Smooth muscle cell (in vitro differentiated cells): ENCODE data around the gene DCST1. TPM values are rescaled to one million over a fixed set of nuclear protein-coding genes. Genes with fewer than 3 reads are reported as not detected.

Experiments used
- DNase-seq: peaks from one replicate; lab custom pipeline; 2025; ENCODE audit not compliant: unreplicated experiment; lab: John Stamatoyannopoulos, UW
- H2AFZ ChIP-seq: fragments of 200-600 bp; sonication (generic); 2 replicates; pipeline ENCODE4 v1.6.0; 2016; ENCODE audit warnings: antibody characterized with exemption, low read depth, mild to moderate bottlenecking
- H3F3A ChIP-seq: fragments of 200-600 bp; sonication (generic); 2 replicates; pipeline ENCODE4 v1.6.0; 2017; ENCODE audit warnings: antibody characterized with exemption, low read depth
- H3K27ac ChIP-seq: fragments of 200-600 bp; sonication (generic); 2 replicates; pipeline ENCODE4 v1.5.1; 2016; ENCODE audit warnings: low read depth, mild to moderate bottlenecking
- H3K27me3 ChIP-seq: fragments of 200-600 bp; sonication (generic); 2 replicates; pipeline ENCODE4 v1.6.1; 2016; ENCODE audit warnings: low read depth, mild to moderate bottlenecking
- H3K36me3 ChIP-seq: fragments of 200-600 bp; sonication (generic); 2 replicates; pipeline ENCODE4 v1.5.1; 2016; ENCODE audit warnings: low read depth
- H3K4me1 ChIP-seq: fragments of 200-600 bp; sonication (generic); 2 replicates; pipeline ENCODE4 v1.5.1; 2016; ENCODE audit warnings: low read depth
- H3K4me2 ChIP-seq: fragments of 200-600 bp; sonication (generic); 2 replicates; pipeline ENCODE4 v1.6.0; 2016; ENCODE audit warnings: mild to moderate bottlenecking
- H3K4me3 ChIP-seq: fragments of 200-600 bp; sonication (generic); 2 replicates; pipeline ENCODE4 v1.5.1; 2016; ENCODE audit warnings: mild to moderate bottlenecking
- H3K79me2 ChIP-seq: fragments of 200-600 bp; sonication (generic); 2 replicates; pipeline ENCODE4 v1.6.0; 2016; ENCODE audit warnings: low read depth, mild to moderate bottlenecking
- H3K9ac ChIP-seq: fragments of 200-600 bp; sonication (generic); 2 replicates; pipeline ENCODE4 v1.6.0; 2016; ENCODE audit warnings: low read depth
- H3K9me3 ChIP-seq: fragments of 200-600 bp; sonication (generic); replicated peaks from 2 replicates; pipeline ENCODE4 v1.5.1; 2016; ENCODE audit warnings: low read depth
- H4K20me1 ChIP-seq: fragments of 200-600 bp; sonication (generic); 2 replicates; pipeline ENCODE4 v1.6.0; 2016; ENCODE audit warnings: low read depth
- CTCF ChIP-seq: fragments of 200-600 bp; sonication (generic); IDR thresholded peaks from 2 replicates; pipeline ENCODE4 v1.5.1; 2017; ENCODE audit warnings: borderline replicate concordance, mild to moderate bottlenecking, antibody characterized with exemption; ENCODE audit not compliant: insufficient read depth, poor library complexity, severe bottlenecking
- WGBS: methylation state at CpG from one replicate; pipeline ENCODE4 v1.1.7; 2016; ENCODE audit warnings: low lambda C conversion rate; 5-methylcytosine and 5-hydroxymethylcytosine counted together
- polyA plus RNA-seq: library from polyadenylated mRNA; unstranded; fragments of >200 nt; fragmentation: Nextera tagmentation; extraction: Ambion mirVana; gene quantifications from 2 replicates; pipeline ENCODE4 v1.2.1, GENCODE V29; 2016
- total RNA-seq: library from RNA; depleted of rRNA; stranded (reverse); fragments of >200 nt; gene quantifications from 2 replicates; pipeline ENCODE4 v1.2.3, GENCODE V29; 2014

Gene DCST1
- total and polyA plus RNA-seq, 2 experiments from 2014 or later, result not detected

- peaks cover 11% of the 10 kb centered on the region for H3K27me3 ChIP-seq
- H3K36me3 ChIP-seq, result no peaks in the 10 kb centered on the region
- peaks cover 7% of the 10 kb centered on the region for H3F3A ChIP-seq
- H3K9ac ChIP-seq, result no peak overlapping the region
- no peak overlapping the region for H3K4me2 ChIP-seq
- no peak for DNase-seq
- no peaks in the 10 kb centered on the region for H3K79me2 ChIP-seq
- H3K4me3 ChIP-seq, result no peak overlapping the region
- 79% methylated on average over 7 of the region's 7 CpGs for WGBS
- TF ChIP-seq CTCF, result no peak
- no peaks in the 10 kb centered on the region for H4K20me1 ChIP-seq
- H3K9me3 ChIP-seq, result no peaks in the 10 kb centered on the region
- H3K27ac ChIP-seq, result no peak overlapping the region
- H3K4me1 ChIP-seq, result no peaks in the 10 kb centered on the region
- H2AFZ ChIP-seq, result no peak overlapping the region
These were observed 65.7 kb downstream of the DCST1 start for GRCh38 chr1:155099331-155099730.

Other genes starting within 250 kb of the DCST1 start
- gene KCNN3, start 163.5 kb upstream of the DCST1 start, total RNA-seq, result 0.04 and 0.18 TPM in 2 replicates
- gene KCNN3, start 163.5 kb upstream of the DCST1 start, polyA plus RNA-seq, result 0.14 and 0.77 TPM in 2 replicates
- gene PMVK, start 97.1 kb upstream of the DCST1 start, total RNA-seq, result 6.0 and 6.7 TPM in 2 replicates
- 31.2 and 40.2 TPM in 2 replicates for gene PMVK, start 97.1 kb upstream of the DCST1 start, polyA plus RNA-seq
- 39.1 and 41.9 TPM in 2 replicates for gene PBXIP1, start 77.7 kb upstream of the DCST1 start, total RNA-seq
- 40.5 and 44.1 TPM in 2 replicates for gene PBXIP1, start 77.7 kb upstream of the DCST1 start, polyA plus RNA-seq
- gene PYGO2, start 72.0 kb upstream of the DCST1 start, total RNA-seq, result 18.4 and 20.3 TPM in 2 replicates
- 27.9 and 30.0 TPM in 2 replicates for gene PYGO2, start 72.0 kb upstream of the DCST1 start, polyA plus RNA-seq
- 207 and 216 TPM in 2 replicates for gene SHC1, start 63.1 kb upstream of the DCST1 start, total RNA-seq
- gene SHC1, start 63.1 kb upstream of the DCST1 start, polyA plus RNA-seq, result 214 and 249 TPM in 2 replicates
- gene CKS1B, start 59.1 kb upstream of the DCST1 start, total RNA-seq, result 41.6 and 46.3 TPM in 2 replicates
- gene CKS1B, start 59.1 kb upstream of the DCST1 start, polyA plus RNA-seq, result 115 and 116 TPM in 2 replicates
- 30.7 and 31.1 TPM in 2 replicates for gene FLAD1, start 50.5 kb upstream of the DCST1 start, total RNA-seq
- gene FLAD1, start 50.5 kb upstream of the DCST1 start, polyA plus RNA-seq, result 51.4 and 52.1 TPM in 2 replicates
- gene LENEP, start 40.2 kb upstream of the DCST1 start, total RNA-seq, result not detected in 2 replicates
- not detected in 2 replicates for gene LENEP, start 40.2 kb upstream of the DCST1 start, polyA plus RNA-seq
- gene ZBTB7B, start 31.0 kb upstream of the DCST1 start, total RNA-seq, result 15.3 and 15.5 TPM in 2 replicates
- 7.5 and 10.0 TPM in 2 replicates for gene ZBTB7B, start 31.0 kb upstream of the DCST1 start, polyA plus RNA-seq
- gene DCST2, start within 50 bp of the DCST1 start, total RNA-seq, result 1.1 TPM in 1 of 2 replicates, not detected in the other
- gene DCST2, start within 50 bp of the DCST1 start, polyA plus RNA-seq, result 1.2 and 1.3 TPM in 2 replicates
- gene ADAM15, start 17.5 kb downstream of the DCST1 start, total RNA-seq, result 29.8 and 45.4 TPM in 2 replicates
- 41.2 and 49.4 TPM in 2 replicates for gene ADAM15, start 17.5 kb downstream of the DCST1 start, polyA plus RNA-seq
- 24.2 and 27.6 TPM in 2 replicates for gene EFNA4, start 29.9 kb downstream of the DCST1 start, total RNA-seq
- 18.1 and 19.1 TPM in 2 replicates for gene EFNA4, start 29.9 kb downstream of the DCST1 start, polyA plus RNA-seq
- gene EFNA3, start 45.0 kb downstream of the DCST1 start, total RNA-seq, result 5.2 and 7.1 TPM in 2 replicates
- 9.1 and 10.0 TPM in 2 replicates for gene EFNA3, start 45.0 kb downstream of the DCST1 start, polyA plus RNA-seq
- gene EFNA1, start 94.1 kb downstream of the DCST1 start, total RNA-seq, result 14.4 and 20.9 TPM in 2 replicates
- gene EFNA1, start 94.1 kb downstream of the DCST1 start, polyA plus RNA-seq, result 16.4 and 53.5 TPM in 2 replicates
- 44.5 and 44.7 TPM in 2 replicates for gene SLC50A1, start 102.0 kb downstream of the DCST1 start, total RNA-seq
- gene SLC50A1, start 102.0 kb downstream of the DCST1 start, polyA plus RNA-seq, result 98.0 and 109 TPM in 2 replicates
- gene DPM3, start 106.7 kb downstream of the DCST1 start, total RNA-seq, result 51.5 and 69.1 TPM in 2 replicates
- 75.8 and 79.9 TPM in 2 replicates for gene DPM3, start 106.7 kb downstream of the DCST1 start, polyA plus RNA-seq
- gene KRTCAP2, start 139.5 kb downstream of the DCST1 start, total RNA-seq, result 192 and 283 TPM in 2 replicates
- 607 and 642 TPM in 2 replicates for gene KRTCAP2, start 139.5 kb downstream of the DCST1 start, polyA plus RNA-seq
- 1.5 and 3.8 TPM in 2 replicates for gene TRIM46, start 140.0 kb downstream of the DCST1 start, total RNA-seq
- gene TRIM46, start 140.0 kb downstream of the DCST1 start, polyA plus RNA-seq, result 3.6 and 4.3 TPM in 2 replicates
- gene THBS3, start 174.1 kb downstream of the DCST1 start, total RNA-seq, result 17.2 and 28.5 TPM in 2 replicates
- gene THBS3, start 174.1 kb downstream of the DCST1 start, polyA plus RNA-seq, result 15.7 and 20.1 TPM in 2 replicates
- gene MTX1, start 174.9 kb downstream of the DCST1 start, total RNA-seq, result 45.2 and 55.4 TPM in 2 replicates
- gene MTX1, start 174.9 kb downstream of the DCST1 start, polyA plus RNA-seq, result 98.4 and 109 TPM in 2 replicates
- 7.0 and 14.7 TPM in 2 replicates for gene ENTREP3, start 221.7 kb downstream of the DCST1 start, total RNA-seq
- 26.5 and 30.9 TPM in 2 replicates for gene ENTREP3, start 221.7 kb downstream of the DCST1 start, polyA plus RNA-seq
- 51.4 and 52.1 TPM in 2 replicates for gene SCAMP3, start 228.5 kb downstream of the DCST1 start, total RNA-seq
- gene SCAMP3, start 228.5 kb downstream of the DCST1 start, polyA plus RNA-seq, result 118 and 151 TPM in 2 replicates
- gene CLK2, start 239.7 kb downstream of the DCST1 start, total RNA-seq, result 23.6 and 25.5 TPM in 2 replicates
- gene CLK2, start 239.7 kb downstream of the DCST1 start, polyA plus RNA-seq, result 23.5 and 32.2 TPM in 2 replicates
- gene HCN3, start 243.6 kb downstream of the DCST1 start, total RNA-seq, result 0.49 and 0.72 TPM in 2 replicates
- 1.2 and 1.6 TPM in 2 replicates for gene HCN3, start 243.6 kb downstream of the DCST1 start, polyA plus RNA-seq